GM21619 (cell line): ENCODE data around the gene TOP1.

Experiments
- ATAC-seq: cut with Tn5 transposase; IDR thresholded peaks from one replicate; pipeline ENCODE4 v1.9.1; 2021; ENCODE audit not compliant: unreplicated experiment

The TOP1 gene

DNA sequence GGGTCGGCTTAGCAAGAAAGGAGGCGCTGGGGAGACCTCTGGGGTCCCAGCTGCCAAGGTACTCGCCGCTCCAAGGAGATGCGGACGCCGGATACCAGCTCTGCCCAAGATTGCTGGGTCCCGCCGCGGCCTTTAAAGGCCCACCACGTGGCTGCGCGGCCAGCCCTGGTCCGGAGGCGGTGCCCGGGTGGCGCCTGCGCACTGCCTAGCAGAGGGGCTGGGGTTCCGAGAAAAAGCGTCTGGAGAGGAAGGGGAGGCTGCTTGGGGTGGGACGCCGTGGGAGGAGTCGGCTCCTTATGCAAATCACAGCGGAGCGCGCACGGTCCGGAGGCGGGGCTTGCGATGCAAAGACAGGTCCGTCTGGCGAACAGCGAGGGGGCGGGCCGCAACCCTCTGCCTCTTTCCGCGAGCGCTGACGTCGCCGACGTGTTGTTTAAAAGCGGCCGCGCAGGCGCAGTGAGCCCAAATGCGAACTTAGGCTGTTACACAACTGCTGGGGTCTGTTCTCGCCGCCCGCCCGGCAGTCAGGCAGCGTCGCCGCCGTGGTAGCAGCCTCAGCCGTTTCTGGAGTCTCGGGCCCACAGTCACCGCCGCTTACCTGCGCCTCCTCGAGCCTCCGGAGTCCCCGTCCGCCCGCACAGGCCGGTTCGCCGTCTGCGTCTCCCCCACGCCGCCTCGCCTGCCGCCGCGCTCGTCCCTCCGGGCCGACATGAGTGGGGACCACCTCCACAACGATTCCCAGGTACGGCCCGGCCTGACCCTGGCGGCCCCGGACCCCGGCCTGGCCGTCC is at the start of gene TOP1:
TSS of gene TOP1 (plus strand) at position 464 of the 791 bp plus-strand sequence. CDS start at position 710, 246 bp downstream.
- peak; percentile 91 for ATAC-seq

DNA sequence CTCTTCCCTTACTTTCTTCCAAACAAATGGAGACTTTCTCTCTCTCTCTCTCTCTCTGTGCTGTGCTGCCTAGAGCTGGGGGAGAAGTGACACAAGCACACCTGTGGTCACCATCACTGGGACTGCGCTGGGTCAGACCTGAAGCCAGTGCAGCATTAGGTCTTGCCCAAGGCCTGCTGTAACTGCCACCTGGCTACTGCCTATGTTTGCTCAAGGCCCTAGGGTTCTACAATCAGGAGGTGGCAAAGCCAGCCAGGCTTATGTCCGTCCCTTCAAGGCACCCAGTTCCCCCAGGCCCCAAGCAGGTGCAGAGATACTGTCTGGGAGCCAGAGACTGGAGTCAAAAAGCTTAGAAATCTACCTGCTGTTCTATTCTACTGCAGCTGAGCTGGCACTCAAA is 49.4 kb upstream of the TOP1 start:
- no peak for ATAC-seq

DNA sequence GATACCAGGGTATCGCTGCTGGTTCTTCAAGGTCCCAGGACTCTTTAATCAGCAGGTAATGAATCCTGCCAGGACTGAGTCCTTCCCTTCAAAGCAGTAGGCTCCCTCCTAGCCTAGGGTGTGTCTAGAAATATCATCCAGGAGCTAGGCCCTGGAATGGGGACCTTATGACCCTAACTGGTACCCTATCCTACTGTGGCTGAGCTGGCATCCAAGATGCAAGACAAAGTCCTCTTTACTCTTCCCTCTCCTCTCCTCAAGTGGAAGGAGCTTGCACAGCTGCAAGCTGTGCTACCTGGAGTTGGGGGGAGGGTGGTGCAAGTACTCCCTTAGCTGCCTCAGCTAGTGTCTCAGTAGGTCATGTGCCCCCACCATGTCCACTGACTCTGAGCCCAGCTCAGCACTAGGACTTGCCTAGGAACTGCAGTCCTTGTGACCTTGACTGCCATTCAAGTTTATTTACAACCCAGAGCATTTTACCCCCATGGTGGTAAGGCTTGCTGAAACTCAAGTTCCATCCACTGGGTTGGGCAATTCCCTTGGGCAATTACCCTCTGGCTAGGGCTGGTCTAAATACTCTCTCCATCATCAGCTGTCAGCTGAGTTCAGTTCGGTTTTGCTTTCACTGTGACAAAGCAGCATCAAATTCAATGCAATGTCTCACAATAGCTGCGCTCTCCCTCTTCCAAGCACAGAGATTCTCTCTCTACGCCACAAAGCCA is 48.4 kb upstream of the TOP1 start:
- peak; percentile 49 for ATAC-seq

DNA sequence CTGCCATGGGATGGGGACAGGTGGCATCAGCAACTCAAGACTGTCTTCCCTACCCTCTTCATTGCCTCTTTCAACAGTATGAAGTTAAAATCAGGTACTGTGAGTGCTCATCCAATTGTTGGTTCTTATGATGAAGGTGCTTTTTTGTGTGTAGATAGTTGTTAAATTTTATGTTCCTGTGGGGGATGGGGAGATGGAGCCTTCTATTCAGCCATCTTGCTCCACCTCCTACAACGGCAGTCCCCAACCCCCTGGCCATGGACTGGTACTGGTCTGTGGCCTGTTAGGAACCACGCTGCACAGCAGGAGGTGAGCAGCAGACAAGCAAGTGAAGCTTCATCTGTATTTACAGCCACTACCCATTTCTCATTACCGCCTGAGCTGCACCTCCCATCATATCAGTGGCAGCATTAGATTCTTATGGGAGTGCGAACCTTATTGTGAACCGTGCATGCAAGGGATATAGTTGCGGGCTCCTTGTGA is 47.8 kb upstream of the TOP1 start:
- no peak for ATAC-seq

DNA sequence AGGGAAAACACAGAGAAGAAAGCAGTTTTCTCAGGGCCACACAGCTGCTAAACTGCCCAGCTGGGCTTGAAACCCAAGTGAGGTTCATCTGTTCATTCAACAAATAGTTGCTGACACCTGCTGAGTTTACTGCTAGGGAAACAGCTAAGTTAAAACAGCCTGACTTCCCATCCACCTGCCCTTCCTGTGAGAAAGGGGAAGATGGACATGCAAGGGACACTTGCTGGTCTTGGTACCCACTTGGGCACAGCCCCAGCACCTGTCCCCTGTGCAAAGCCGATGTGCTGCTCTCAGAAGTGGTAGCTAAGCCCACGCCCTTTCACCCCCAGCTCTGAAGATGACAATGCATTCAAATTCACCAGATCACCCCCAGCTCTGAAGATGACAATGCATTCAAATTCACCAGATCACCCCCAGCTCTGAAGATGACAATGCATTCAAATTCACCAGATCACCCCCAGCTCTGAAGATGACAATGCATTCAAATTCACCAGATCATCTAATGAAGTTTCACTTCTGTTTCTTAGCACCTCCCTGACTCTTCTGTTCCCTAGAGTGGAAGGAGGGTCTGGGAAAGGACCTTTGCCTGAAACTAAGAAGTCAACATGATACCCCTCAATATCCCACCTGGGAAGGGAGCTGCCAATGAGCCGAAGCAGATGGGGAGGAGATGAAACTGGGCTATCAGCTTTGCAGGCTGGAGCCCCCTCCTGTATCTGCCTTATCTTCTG is 46.0 kb upstream of the TOP1 start:
- ATAC-seq, result no peak

DNA sequence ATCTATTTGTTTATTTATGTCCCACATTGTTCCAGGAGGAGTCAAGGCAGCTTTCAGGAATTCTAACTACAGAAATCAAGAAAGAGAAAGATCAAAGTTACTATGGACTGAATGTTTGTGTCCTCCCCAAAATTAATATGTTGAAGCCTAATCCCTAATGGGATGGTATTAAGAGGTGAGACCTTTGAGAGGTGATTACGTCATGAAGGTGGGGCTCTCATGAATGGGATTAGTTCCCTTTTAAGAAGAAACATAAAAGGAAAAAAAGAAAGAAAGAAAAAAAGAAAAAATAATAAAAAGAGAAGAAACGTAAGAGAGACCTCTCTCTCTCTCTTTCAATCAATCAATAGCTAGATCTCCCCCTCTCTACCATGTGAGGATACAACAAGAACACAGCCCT is 44.7 kb upstream of the TOP1 start:
- ATAC-seq, result no peak

DNA sequence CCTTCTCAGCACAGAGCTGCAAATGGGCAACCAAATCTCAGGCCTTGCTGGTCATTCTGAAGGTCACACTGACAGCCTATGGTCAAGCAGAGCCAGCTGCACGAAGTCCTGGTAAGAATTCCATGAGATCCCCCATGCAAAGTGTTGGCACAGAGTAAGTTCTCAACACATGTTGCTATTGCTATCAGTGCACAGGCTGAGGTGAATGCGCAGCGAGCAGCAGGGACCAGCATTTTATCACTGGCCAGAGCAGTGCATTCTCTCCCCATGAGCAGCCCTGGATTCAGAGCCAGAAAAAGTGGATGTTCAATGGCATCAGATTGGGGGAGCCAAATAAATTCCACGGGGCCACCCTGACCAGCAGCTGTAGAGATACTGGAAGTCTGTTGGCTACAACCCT is 44.1 kb upstream of the TOP1 start:
- ATAC-seq, result no peak

DNA sequence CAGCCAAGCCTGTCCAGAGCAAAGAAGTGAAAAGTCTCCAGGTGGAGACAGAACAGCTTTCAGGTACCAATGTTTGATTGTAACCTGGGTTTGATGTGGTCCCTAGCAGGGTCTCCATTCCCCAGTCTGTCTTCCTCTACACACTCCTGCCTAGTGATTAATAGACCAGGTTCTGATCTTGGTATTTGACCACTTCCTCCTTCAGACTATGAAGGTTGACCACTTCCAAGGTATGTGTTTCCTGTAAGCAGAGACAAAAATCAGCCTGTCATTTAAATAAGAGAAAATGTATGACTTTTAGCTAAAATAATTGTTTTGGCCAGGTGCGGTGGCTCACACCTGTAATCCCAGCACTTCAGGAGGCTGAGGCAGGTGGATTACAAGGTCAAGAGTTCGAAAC is 41.8 kb upstream of the TOP1 start:
- peak; percentile 27 for ATAC-seq

DNA sequence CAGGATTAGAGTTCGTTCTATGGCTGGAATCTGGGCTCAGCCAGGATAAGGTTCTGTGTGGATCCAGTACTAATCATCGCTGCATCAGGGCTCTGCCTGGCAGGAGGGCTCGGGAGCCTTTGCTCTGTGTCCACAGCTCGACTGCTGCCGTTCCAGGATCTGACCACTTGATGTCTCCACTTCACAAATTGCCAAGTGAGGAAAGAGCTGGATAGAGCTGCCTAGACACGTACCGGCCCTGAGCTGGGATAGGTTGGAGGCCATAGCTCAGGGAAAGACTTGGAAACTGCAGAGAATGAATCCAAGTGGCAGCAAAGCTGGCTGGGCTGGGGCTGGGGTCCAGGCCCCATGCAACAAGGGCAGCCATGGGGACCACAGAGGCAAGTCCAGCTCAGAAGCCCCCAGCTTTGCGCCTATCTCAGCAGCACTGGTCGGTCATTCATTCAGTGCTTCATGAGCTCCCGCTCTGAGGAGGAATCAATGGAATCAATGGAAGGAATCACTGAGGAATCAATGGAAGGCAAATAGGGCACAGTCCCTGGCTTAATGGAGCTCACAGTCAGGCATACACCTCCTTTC is 38.0 kb upstream of the TOP1 start:
- ATAC-seq, result peak; percentile 41

DNA sequence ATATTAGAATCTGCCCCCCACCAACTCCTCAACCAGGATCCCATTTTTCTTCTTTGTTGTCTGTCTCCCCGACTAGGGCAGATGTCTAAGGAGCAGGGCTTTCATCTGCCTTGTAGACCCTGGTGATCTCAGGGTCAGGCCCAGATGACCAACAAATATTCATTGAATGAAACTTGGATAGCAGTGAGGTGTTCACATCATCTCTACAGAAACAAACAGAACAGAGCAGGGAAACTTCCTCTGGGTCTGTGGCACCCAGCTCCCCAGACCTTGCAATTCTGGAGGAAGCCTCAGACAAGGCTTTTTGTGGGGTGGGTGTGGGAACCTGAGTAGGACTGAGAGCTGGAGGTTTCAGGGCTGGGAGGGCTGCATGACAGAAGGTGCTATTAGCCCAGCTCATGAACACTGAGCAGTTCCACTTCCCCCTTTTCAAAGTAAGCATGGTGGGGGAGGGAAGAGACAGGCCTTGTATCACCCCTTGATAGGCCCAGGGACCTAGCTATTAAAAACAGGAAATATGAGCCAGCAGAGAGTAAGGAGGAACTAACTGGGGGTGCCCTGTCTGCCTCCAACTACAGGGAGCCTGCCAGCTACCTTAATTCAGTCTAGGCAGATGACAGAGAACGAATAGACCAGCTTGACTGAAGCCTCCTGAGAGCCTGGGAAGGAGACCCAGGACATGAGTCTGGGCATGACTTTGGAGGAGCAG is 37.3 kb upstream of the TOP1 start:
- peak; percentile 89 for ATAC-seq

DNA sequence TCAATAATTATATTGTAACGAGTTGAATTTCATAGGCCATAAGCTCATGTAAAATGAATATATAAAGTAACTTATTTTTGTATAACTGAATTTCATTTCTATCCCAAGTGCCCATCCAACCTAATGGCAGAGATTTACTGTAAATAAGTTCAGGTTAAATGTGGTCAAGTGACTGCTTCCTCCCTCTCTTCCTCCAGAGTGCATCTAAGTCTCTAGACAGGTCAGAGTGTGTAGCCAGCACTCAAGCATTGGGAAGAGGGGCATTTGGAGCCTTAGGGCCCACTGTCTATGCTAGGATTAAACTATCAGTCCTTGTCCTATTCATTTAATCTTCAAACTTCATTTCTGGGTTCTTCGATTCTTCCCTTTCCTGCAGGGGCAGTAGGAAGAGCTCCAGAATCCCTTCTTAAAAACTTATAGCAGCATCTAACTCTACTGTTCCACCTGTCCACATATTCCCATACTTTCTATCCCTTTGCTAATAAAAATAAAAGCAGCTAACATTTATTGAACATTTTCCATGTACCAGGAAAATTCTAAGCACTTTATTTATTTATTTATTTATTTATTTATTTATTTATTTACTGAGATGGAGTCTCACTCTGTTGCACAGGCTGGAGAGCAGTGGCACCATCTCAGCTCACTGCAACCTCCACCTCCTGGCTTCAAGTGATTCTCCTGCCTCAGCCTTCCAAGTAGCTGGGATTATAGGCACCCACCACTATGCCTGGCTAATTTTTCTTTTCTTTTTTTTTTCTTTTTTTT is 36.1 kb upstream of the TOP1 start:
- ATAC-seq, result no peak

DNA sequence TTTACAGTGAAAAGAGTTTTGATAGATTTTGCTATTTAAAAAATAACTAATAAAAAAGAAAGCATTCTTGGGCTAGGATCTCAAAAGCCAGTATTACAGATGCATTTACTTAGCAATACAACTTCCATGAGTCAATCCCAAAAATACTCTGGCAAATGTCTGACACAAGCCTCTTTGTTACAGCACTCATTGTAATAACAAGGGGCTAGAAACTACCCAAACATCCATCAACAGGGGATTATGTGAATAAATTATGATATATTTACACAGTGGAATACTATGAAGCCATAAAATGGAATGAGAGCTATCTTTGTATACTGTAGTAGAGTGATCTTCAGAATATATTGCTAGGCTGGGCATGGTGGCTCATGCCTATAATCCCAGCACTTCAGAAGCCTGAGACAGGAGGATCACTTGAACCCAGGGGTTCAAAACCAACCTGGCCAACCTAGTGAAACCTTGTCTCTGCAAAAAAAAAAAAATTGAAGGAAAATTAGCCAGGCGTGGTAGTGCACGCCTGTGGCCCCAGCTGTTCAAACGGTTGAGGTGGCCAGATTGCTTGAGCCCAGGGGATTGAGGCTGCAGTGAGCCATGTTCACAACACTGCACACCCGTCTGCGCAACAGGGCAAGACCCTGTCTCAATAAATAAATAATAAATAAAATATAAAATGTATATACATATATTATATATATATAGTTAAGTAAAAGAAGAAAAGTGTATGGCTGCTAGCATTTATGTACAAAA is 34.7 kb upstream of the TOP1 start:
- no peak for ATAC-seq

DNA sequence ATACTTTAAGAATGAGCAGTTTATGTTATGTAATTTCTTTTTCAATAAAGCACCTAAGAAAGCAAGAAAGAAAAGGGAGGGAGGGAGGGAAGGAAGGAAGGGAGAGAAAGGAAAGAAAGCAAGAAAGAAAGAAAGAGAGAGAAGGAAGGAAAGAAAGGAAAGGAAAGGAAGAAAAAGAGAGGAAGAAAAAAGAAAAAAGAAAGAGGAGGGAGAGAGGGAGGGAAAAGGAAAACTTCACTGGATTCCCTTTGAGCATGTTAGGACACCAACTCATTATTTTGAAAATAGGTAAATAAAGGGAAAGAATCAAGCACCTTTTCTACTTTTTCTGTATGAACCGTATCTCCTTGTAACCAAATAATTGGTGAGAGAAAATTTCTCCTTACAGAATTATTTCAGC is 32.3 kb upstream of the TOP1 start:
- ATAC-seq, result no peak

DNA sequence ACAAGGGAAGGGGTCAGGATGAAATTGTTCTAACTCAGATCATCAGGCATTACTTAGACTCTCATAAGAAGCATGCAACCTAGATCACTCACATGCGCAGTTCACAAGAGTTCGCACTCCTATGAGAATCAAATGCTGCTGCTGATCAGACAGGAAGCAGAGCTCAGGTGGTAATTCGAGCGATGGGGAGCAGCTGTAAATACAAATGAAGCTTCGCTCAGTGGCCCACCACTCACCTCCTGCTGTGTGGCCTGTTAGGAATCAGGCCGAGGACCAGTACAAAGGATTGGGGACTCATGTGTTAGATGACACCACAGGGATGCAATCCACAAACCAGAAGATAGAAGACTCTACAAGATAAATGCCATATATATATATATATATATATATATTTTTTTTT is 31.5 kb upstream of the TOP1 start:
- no peak for ATAC-seq

DNA sequence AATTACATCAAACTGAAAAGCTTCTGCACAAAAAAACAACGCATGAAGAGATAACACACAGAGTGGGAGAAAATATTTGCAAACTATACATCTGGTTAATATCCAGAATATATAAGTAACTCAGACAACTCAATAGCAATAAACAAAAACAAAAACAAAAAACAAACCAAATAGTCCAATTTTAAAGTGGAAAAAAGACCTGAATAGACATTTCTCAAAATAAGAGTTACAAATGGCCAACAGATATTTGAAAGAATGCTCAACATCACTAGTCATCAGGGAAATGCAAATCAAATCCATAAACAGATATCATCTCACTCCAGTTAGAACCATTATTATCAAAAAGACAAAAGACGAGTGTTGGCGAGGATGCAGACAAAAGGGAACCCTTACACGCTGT is 28.8 kb upstream of the TOP1 start:
- no peak for ATAC-seq

DNA sequence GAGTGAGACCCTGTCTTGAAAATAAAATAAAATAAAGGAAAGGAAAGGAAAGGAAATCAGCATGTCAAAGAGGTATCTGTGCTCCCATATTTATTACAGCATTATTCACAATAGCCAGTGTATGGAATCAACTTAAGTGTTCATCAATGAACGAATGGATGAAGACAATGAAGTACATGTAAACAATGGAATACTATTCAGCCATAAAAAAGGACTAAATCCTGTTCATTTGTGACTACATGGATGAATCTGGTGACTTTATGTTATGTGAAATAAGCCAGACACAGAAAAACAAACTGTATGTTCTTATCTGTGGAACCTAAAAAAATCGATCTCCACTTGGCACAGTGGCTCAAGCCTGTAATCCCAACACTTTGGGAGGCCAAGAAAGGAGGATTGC is 28.0 kb upstream of the TOP1 start:
- ATAC-seq, result no peak

DNA sequence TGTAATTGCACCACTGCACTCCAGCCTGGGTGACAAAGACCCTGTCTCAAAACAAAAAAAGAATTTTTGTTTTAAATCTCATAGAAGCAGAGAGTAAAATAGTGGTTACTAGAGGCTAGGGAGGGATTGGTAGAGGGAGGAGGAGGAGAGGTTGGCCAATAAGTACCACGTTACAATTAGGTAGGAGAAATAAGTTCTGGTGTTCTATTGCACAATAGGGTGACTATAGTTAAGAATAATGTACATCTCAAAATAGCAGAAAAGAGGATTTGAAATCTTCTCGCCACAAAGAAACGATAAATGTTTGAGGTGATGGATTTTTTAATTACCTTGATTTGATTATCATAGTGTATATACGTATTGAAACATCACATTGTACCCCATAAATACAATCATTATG is 27.1 kb upstream of the TOP1 start:
- ATAC-seq, result no peak

DNA sequence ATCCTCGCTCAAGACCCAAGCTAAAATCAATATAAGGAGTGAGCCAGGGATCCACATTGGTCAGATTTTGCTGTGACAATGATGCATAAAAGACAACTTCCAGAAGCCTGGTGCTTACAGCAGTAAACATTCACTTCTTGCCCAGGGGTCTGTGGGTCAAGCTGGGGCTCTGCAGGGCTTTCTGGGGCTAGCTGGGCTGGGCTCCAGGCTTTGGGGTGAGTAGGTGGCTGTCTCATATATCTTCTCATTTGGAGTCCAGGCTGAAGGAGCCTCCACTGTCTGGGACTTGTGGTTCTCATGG is 25.8 kb upstream of the TOP1 start:
- no peak for ATAC-seq

DNA sequence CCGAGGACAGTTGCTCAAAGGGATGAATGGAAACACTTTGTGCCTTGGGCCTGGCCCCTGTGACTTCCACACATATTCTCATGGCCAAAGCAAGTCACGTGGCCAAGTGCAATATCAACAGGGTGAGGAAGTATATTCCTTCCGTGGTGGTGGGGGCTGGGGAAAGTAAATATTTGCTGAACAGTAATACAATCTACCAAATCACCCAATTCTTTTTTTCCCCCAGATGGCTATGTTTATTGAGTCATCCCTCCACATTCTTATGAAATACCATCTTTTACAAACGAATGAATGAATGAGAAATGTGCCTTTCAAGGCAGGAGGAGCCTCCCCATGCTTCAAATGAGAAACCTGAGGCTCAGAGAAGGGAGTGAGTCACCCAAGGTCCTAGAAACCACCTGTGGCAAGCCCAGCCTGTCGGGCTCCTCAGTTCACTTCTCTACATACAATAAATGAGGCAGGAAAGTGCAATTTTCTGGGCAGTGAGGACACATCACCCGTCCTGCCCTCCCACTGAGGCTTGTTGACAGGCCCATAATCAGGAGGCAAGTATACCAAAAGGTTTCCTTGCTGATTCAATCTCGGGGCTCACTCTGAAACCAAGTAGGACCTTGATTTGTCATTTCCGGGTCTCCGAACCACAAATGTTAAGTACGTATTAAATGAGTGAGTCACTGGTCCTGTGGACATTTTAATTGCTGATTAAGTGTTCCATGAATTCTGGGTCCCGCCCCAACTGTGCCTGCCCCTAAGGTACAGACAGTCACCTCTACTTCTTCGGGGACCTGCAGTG is 25.3 kb upstream of the TOP1 start:
- ATAC-seq, result no peak
